GM12878 (cell line): ENCODE data around the gene TNKS2. TPM values are rescaled to one million over a fixed set of nuclear protein-coding genes. Genes with fewer than 3 reads are reported as not detected.

Experiments used
- BACH1 ChIP-seq: fragments of 450-650 bp; IDR thresholded peaks from 2 replicates; pipeline ENCODE4 v1.6.1; 2017; ENCODE audit warnings: mild to moderate bottlenecking, borderline replicate concordance
- CBX5 ChIP-seq: sonication (generic); IDR thresholded peaks from 2 replicates; pipeline ENCODE4 v1.6.1; 2016; ENCODE audit warnings: low read depth, moderate library complexity, mild to moderate bottlenecking, inconsistent platforms
- CHD4 ChIP-seq: fragments of 200-600 bp; sonication (generic); IDR thresholded peaks from 2 replicates; pipeline ENCODE4 v1.6.1; 2016; ENCODE audit warnings: mild to moderate bottlenecking
- CREB1 ChIP-seq: IDR thresholded peaks from 2 replicates; pipeline ENCODE4 v1.6.1; 2012; ENCODE audit warnings: low read depth, mild to moderate bottlenecking, inconsistent platforms
- HDAC6 ChIP-seq: fragments of 200-600 bp; sonication (generic); IDR thresholded peaks from one replicate; pipeline ENCODE4 v1.8.0; 2017; ENCODE audit warnings: antibody characterized with exemption; ENCODE audit not compliant: unreplicated experiment
- IRF4 ChIP-seq: IDR thresholded peaks from 2 replicates; pipeline ENCODE4 v1.6.1; 2011; ENCODE audit warnings: low read depth, low read length
- JUND ChIP-seq: IDR thresholded peaks from 2 replicates; pipeline ENCODE4 v1.6.1; 2012; ENCODE audit warnings: low read depth, mild to moderate bottlenecking, low read length, improper control_type of control experiment, moderate library complexity
- MEF2B ChIP-seq: fragments of 450-650 bp; IDR thresholded peaks from 2 replicates; pipeline ENCODE4 v1.6.1; 2018; ENCODE audit warnings: mild to moderate bottlenecking, moderate library complexity; ENCODE audit not compliant: partially characterized antibody, poor library complexity, severe bottlenecking
- MTA3 ChIP-seq: IDR thresholded peaks from 2 replicates; pipeline ENCODE4 v1.6.1; 2012; ENCODE audit warnings: low read length, inconsistent platforms, borderline replicate concordance
- MYB ChIP-seq: fragments of 150-350 bp; IDR thresholded peaks from 2 replicates; pipeline ENCODE4 v1.6.1; 2014; ENCODE audit warnings: mild to moderate bottlenecking, low read depth, low read length, borderline replicate concordance
- NBN ChIP-seq: fragments of 450-650 bp; IDR thresholded peaks from 2 replicates; pipeline ENCODE4 v1.6.1; 2016
- NFYA ChIP-seq: IDR thresholded peaks from 2 replicates; pipeline ENCODE4 v1.6.1; 2011; ENCODE audit warnings: low read depth, mild to moderate bottlenecking, low read length, improper control_type of control experiment, borderline replicate concordance
- NRF1 ChIP-seq: conservative IDR thresholded peaks from 2 replicates; pipeline ENCODE4 v1.6.1; 2011; ENCODE audit warnings: mild to moderate bottlenecking, low read depth, low read length, improper control_type of control experiment
- PAX5 ChIP-seq: IDR thresholded peaks from 2 replicates; pipeline ENCODE4 v1.6.1; 2011; ENCODE audit warnings: low read depth, low read length, borderline replicate concordance
- PML ChIP-seq: IDR thresholded peaks from 2 replicates; pipeline ENCODE4 v1.6.1; 2012; ENCODE audit warnings: low read length, inconsistent platforms
- POU2F2 ChIP-seq: IDR thresholded peaks from 3 replicates; pipeline ENCODE4 v1.6.1; 2011; ENCODE audit warnings: low read depth, mild to moderate bottlenecking, low read length, borderline replicate concordance
- SMAD1 ChIP-seq: fragments of 450-650 bp; IDR thresholded peaks from 2 replicates; pipeline ENCODE4 v1.6.1; 2018; ENCODE audit warnings: mild to moderate bottlenecking, low read depth; ENCODE audit not compliant: partially characterized antibody
- SMARCA5 ChIP-seq: fragments of 450-650 bp; IDR thresholded peaks from 2 replicates; pipeline ENCODE4 v1.6.1; 2017; ENCODE audit warnings: mild to moderate bottlenecking
- SREBF1 ChIP-seq: IDR thresholded peaks from 2 replicates; pipeline ENCODE4 v1.6.1; 2012; ENCODE audit warnings: mild to moderate bottlenecking, low read length
- ZBED1 ChIP-seq: IDR thresholded peaks from 2 replicates; pipeline ENCODE4 v1.6.1; 2016; ENCODE audit warnings: borderline replicate concordance
- polyA plus RNA-seq, 11 experiments: library from polyadenylated mRNA; depleted of rRNA in 4 of 11; unstranded in 6 of 11; stranded (reverse) in 5 of 11; fragments of >200 nt; fragmentation: Nextera tagmentation in 4 of 11; fragmentation: Illumina TruSeq in 1 of 11; extraction: Ambion mirVana in 4 of 11; extraction: Trizol in 1 of 11; gene quantifications; 1 replicate in 1 of 11; 2 replicates in 10 of 11; pipeline versions ENCODE4 v1.2.1 to v1.2.3, GENCODE V29; 2011 to 2016; ENCODE audit warnings: inconsistent platforms in 2 of 11, missing spikeins in 2 of 11, low read depth in 1 of 11
- total RNA-seq, 4 experiments: library from RNA; depleted of rRNA in 3 of 4; stranded (reverse); fragments of >200 nt in 3 of 4; fragmentation: Illumina TruSeq in 1 of 4; extraction: Trizol in 1 of 4; gene quantifications; 2 replicates each; pipeline versions ENCODE4 v1.2.1 to v1.2.3, GENCODE V29; 2013 to 2021
- TF ChIP-seq, protein P1 (sequence below): IDR thresholded peaks from 2 replicates; pipeline ENCODE4 v1.6.1; 2011; ENCODE audit warnings: low read depth, mild to moderate bottlenecking, low read length, moderate library complexity, borderline replicate concordance; ENCODE audit errors: extremely low read depth
- TF ChIP-seq, protein P2 (sequence below): IDR thresholded peaks from 2 replicates; pipeline ENCODE4 v1.6.1; 2011; ENCODE audit warnings: low read depth, low read length, improper control_type of control experiment, borderline replicate concordance
- TF ChIP-seq, protein P3 (sequence below): fragments of 450-650 bp; formaldehyde crosslinking; IDR thresholded peaks from 2 replicates; pipeline ENCODE4 v1.4.0; 2022; ENCODE audit warnings: mild to moderate bottlenecking, moderate library complexity
- TF ChIP-seq, protein P4 (sequence below): IDR thresholded peaks from 2 replicates; pipeline ENCODE4 v1.6.1; 2011; ENCODE audit warnings: borderline replicate concordance, low read depth, mild to moderate bottlenecking, moderate library complexity, mixed read lengths, low read length; ENCODE audit not compliant: insufficient read depth; ENCODE audit errors: extremely low read length

TNKS2 gene
- total and polyA plus RNA-seq, 10 of the 15 experiments (the other 5 are each of a cell fraction or from before 2014, with no cell fraction given): 2.9 to 24.2 (median 6.9) TPM

DNA sequence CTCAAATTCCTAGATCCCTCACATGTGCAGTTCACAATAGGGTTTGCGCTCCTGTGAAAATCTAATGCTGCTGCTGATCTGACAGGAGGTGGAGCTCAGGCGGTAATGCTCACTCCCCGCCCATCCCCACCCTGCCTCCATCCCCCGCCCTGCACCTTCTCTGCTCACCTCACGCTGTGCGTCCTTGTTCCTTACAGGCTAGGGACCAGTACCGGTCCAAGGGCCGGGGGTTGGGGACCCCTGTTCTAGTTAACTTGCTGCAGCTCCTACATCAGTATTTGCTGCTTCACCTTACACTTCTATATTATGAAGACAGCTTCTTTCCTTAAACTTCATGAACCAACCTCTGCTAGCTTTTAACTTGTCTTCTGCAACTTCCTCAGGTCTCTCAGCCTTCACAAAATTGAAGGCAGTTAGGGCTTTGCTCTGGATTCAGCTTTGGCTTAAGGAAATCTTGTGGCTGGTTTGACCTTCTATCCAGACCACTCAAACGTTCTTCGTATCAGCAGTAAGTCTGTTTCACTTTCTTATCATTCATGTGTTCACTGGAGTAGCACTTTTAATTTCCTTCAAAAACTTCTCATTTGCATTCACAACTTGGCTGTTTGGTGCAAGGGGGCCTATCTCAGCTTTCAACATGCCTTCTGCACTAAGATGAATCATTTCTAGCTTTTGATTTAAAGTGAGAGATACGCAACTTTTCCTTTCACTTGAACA, 1.7 kb upstream of the TNKS2 start (continued):
- TF ChIP-seq JUND: peak; percentile 61; the same call in 1 of the 2 replicates
- TF ChIP-seq CBX5: no peak
- TF ChIP-seq, protein P1, sequence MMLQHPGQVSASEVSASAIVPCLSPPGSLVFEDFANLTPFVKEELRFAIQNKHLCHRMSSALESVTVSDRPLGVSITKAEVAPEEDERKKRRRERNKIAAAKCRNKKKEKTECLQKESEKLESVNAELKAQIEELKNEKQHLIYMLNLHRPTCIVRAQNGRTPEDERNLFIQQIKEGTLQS: no peak
- peak; percentile 54; the same call in 1 of the 2 replicates for TF ChIP-seq ZBED1
- TF ChIP-seq MEF2B: no peak
- TF ChIP-seq NRF1: no peak
- no peak for TF ChIP-seq PML
- TF ChIP-seq IRF4: peak; percentile 59; the same call in 1 of the 2 replicates
- no peak for TF ChIP-seq CREB1
- TF ChIP-seq MTA3: no peak
- TF ChIP-seq MYB: no peak
- TF ChIP-seq CHD4: no peak
- TF ChIP-seq, protein P2, sequence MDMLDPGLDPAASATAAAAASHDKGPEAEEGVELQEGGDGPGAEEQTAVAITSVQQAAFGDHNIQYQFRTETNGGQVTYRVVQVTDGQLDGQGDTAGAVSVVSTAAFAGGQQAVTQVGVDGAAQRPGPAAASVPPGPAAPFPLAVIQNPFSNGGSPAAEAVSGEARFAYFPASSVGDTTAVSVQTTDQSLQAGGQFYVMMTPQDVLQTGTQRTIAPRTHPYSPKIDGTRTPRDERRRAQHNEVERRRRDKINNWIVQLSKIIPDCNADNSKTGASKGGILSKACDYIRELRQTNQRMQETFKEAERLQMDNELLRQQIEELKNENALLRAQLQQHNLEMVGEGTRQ: no peak
- peak; percentile 63; the same call in 1 of the 2 replicates for TF ChIP-seq SREBF1
- no peak; the same call in 1 of the 2 replicates for TF ChIP-seq NBN
- TF ChIP-seq HDAC6: no peak
- no peak for TF ChIP-seq BACH1
- TF ChIP-seq SMAD1: no peak
- no peak for TF ChIP-seq NFYA
- TF ChIP-seq, protein P3, sequence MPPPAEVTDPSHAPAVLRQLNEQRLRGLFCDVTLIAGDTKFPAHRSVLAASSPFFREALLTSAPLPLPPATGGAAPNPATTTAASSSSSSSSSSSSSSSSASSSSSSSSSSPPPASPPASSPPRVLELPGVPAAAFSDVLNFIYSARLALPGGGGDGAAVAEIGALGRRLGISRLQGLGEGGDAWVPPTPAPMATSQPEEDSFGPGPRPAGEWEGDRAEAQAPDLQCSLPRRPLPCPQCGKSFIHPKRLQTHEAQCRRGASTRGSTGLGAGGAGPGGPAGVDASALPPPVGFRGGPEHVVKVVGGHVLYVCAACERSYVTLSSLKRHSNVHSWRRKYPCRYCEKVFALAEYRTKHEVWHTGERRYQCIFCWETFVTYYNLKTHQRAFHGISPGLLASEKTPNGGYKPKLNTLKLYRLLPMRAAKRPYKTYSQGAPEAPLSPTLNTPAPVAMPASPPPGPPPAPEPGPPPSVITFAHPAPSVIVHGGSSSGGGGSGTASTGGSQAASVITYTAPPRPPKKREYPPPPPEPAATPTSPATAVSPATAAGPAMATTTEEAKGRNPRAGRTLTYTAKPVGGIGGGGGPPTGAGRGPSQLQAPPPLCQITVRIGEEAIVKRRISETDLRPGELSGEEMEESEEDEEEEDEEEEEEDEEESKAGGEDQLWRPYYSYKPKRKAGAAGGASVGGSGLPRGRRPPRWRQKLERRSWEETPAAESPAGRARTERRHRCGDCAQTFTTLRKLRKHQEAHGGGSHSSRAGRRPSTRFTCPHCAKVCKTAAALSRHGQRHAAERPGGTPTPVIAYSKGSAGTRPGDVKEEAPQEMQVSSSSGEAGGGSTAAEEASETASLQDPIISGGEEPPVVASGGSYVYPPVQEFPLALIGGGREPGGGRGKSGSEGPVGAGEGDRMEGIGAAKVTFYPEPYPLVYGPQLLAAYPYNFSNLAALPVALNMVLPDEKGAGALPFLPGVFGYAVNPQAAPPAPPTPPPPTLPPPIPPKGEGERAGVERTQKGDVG (CRISPR knock-in tag): no peak
- peak; percentile 88 for TF ChIP-seq POU2F2
- TF ChIP-seq SMARCA5: no peak
- TF ChIP-seq, protein P4, sequence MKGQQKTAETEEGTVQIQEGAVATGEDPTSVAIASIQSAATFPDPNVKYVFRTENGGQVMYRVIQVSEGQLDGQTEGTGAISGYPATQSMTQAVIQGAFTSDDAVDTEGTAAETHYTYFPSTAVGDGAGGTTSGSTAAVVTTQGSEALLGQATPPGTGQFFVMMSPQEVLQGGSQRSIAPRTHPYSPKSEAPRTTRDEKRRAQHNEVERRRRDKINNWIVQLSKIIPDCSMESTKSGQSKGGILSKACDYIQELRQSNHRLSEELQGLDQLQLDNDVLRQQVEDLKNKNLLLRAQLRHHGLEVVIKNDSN: no peak
- peak; percentile 53; the same call in 1 of the 2 replicates for TF ChIP-seq PAX5
